SK-N-SH treated with all-trans-retinoic acid at 6 μM for 48 hours (cell line): Measurements from ENCODE around the gene RIN3.

Experiments
- CSDC2 ChIP-seq: fragments of 250-450 bp; sonication (Bioruptor Pico); IDR thresholded peaks from 2 replicates; pipeline ENCODE4 v1.5.0; 2020; ENCODE audit warnings: mild to moderate bottlenecking, moderate library complexity
- CSRNP3 ChIP-seq: fragments of 250-450 bp; sonication (Bioruptor Pico); IDR thresholded peaks from 2 replicates; pipeline ENCODE4 v1.5.1; 2021; ENCODE audit warnings: mild to moderate bottlenecking, moderate library complexity
- RARB ChIP-seq: fragments of 250-450 bp; sonication (Bioruptor Pico); IDR thresholded peaks from 2 replicates; pipeline ENCODE4 v1.8.0; 2021; ENCODE audit warnings: mild to moderate bottlenecking, moderate library complexity
- ZNF70 ChIP-seq: fragments of 450-650 bp; formaldehyde crosslinking; IDR thresholded peaks from 2 replicates; pipeline ENCODE4 v1.5.0; 2020; ENCODE audit warnings: mild to moderate bottlenecking, moderate library complexity
- TF ChIP-seq, protein P1 (sequence below): fragments of 250-450 bp; sonication (Bioruptor Pico); IDR thresholded peaks from 2 replicates; pipeline ENCODE4 v1.5.1; 2020; ENCODE audit warnings: low read depth, mild to moderate bottlenecking, moderate library complexity

DNA sequence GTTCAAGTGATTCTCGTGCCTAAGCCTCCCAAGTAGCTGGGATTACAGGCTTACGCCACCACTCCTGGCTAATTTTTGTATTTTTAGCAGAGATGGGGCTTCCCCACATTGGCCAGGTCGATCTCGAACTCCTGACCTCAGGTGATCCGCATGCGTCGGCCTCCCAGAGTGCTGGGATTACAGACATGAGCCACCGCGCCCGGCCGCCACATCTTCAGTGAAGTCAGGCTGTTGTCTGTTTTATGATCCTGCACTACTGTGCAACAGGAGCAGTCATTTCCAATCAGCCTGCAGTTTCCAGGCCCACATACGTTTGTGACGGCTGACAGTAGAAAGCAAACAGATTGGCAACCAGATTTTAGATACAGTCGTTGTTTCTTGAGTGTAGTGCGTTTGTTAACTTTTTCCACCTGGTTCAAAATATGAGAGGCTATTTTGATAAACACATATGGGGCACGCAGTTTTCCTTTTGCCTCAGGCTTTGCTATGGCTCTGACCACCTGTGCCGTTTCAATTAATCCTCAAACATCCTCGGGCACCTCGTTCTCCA is 160.1 kb downstream of the RIN3 start:
- TF ChIP-seq RARB (CRISPR knock-in tag) = no peak
- TF ChIP-seq, protein P1, sequence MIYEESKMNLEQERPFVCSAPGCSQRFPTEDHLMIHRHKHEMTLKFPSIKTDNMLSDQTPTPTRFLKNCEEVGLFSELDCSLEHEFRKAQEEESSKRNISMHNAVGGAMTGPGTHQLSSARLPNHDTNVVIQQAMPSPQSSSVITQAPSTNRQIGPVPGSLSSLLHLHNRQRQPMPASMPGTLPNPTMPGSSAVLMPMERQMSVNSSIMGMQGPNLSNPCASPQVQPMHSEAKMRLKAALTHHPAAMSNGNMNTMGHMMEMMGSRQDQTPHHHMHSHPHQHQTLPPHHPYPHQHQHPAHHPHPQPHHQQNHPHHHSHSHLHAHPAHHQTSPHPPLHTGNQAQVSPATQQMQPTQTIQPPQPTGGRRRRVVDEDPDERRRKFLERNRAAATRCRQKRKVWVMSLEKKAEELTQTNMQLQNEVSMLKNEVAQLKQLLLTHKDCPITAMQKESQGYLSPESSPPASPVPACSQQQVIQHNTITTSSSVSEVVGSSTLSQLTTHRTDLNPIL (CRISPR knock-in tag) = no peak
- no peak for TF ChIP-seq ZNF70 (CRISPR knock-in tag)
- no peak for TF ChIP-seq CSDC2 (CRISPR knock-in tag)
- no peak for TF ChIP-seq CSRNP3 (CRISPR knock-in tag)
